ENCODE results near the gene GLI3.

GRCh38 chr7:42283553-42283952, 46.5 kb upstream of the GLI3 start:
- TF ChIP-seq, protein P1, sequence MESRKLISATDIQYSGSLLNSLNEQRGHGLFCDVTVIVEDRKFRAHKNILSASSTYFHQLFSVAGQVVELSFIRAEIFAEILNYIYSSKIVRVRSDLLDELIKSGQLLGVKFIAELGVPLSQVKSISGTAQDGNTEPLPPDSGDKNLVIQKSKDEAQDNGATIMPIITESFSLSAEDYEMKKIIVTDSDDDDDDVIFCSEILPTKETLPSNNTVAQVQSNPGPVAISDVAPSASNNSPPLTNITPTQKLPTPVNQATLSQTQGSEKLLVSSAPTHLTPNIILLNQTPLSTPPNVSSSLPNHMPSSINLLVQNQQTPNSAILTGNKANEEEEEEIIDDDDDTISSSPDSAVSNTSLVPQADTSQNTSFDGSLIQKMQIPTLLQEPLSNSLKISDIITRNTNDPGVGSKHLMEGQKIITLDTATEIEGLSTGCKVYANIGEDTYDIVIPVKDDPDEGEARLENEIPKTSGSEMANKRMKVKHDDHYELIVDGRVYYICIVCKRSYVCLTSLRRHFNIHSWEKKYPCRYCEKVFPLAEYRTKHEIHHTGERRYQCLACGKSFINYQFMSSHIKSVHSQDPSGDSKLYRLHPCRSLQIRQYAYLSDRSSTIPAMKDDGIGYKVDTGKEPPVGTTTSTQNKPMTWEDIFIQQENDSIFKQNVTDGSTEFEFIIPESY (IDR thresholded peaks at IDR 0.05) = no peak
- TF ChIP-seq, protein P2, sequence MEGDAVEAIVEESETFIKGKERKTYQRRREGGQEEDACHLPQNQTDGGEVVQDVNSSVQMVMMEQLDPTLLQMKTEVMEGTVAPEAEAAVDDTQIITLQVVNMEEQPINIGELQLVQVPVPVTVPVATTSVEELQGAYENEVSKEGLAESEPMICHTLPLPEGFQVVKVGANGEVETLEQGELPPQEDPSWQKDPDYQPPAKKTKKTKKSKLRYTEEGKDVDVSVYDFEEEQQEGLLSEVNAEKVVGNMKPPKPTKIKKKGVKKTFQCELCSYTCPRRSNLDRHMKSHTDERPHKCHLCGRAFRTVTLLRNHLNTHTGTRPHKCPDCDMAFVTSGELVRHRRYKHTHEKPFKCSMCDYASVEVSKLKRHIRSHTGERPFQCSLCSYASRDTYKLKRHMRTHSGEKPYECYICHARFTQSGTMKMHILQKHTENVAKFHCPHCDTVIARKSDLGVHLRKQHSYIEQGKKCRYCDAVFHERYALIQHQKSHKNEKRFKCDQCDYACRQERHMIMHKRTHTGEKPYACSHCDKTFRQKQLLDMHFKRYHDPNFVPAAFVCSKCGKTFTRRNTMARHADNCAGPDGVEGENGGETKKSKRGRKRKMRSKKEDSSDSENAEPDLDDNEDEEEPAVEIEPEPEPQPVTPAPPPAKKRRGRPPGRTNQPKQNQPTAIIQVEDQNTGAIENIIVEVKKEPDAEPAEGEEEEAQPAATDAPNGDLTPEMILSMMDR (IDR thresholded peaks at IDR 0.05 in 2 of 3, conservative IDR thresholded peaks at IDR 0.05 in 1 of 3; ENCODE audit: control insufficient read depth in 2 of 3, extremely low read depth in 1 of 3, insufficient read depth in 1 of 3, low read depth in 3 of 3, low read length in 3 of 3) = no peak
- no peak for TF ChIP-seq YY1 (IDR thresholded peaks at IDR 0.05; ENCODE audit: low read depth, low read length)
- no peak for TF ChIP-seq POLR2AphosphoS5 (IDR thresholded peaks at IDR 0.05; ENCODE audit: low read length)
- TF ChIP-seq GATAD2B (conservative IDR thresholded peaks at IDR 0.05; ENCODE audit: low read depth) = no peak
- no peak for TF ChIP-seq ZNF592 (IDR thresholded peaks at IDR 0.05)
- no peak for TF ChIP-seq EP300 (IDR thresholded peaks at IDR 0.05; ENCODE audit: borderline replicate concordance in 1 of 2, control insufficient read depth in 1 of 2, low read depth in 2 of 2, low read length in 2 of 2)
- TF ChIP-seq POLR2A (IDR thresholded peaks at IDR 0.05; ENCODE audit: low read depth, low read length) = no peak
- no peak for TF ChIP-seq SMAD1 (IDR thresholded peaks at IDR 0.05; ENCODE audit: low read depth, partially characterized antibody)
- TF ChIP-seq, protein P3, sequence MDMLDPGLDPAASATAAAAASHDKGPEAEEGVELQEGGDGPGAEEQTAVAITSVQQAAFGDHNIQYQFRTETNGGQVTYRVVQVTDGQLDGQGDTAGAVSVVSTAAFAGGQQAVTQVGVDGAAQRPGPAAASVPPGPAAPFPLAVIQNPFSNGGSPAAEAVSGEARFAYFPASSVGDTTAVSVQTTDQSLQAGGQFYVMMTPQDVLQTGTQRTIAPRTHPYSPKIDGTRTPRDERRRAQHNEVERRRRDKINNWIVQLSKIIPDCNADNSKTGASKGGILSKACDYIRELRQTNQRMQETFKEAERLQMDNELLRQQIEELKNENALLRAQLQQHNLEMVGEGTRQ (IDR thresholded peaks at IDR 0.05; ENCODE audit: borderline replicate concordance, low read depth, low read length) = no peak
- TF ChIP-seq SMC3 (IDR thresholded peaks at IDR 0.05; ENCODE audit: borderline replicate concordance, low read length) = no peak
- TF ChIP-seq FOS (IDR thresholded peaks at IDR 0.05; ENCODE audit: borderline replicate concordance, extremely low read depth, insufficient read length) = no peak

Data from GM12878 (cell line).